GM10847 (cell line): ENCODE measurements around the gene PRDM16.

Experiments used
- POLR2A ChIP-seq: IDR thresholded peaks from 2 replicates; pipeline ENCODE4 v1.6.1; 2011; ENCODE audit not compliant: insufficient read length; ENCODE audit errors: extremely low read depth

Gene PRDM16

GRCh38 chr1:3485016-3485415 is 416.0 kb downstream of the PRDM16 start:
- no peak for TF ChIP-seq POLR2A
